IMR-90 (cell line): Measurements from ENCODE around the gene HMGCL. TPM values are rescaled to one million over a fixed set of nuclear protein-coding genes. Genes with fewer than 3 reads are reported as not detected.

Experiments
- ATAC-seq: fragments of 200-7000 bp; cut with Tn5 transposase; 2 replicates; pipeline ENCODE4 v1.9.1; 2020; ENCODE audit warnings: low read depth, mild to moderate bottlenecking, moderate library complexity
- BruUV-seq: library from RNA; stranded (reverse); fragments of 400-500 nt; replicated peaks from 2 replicates; lab custom pipeline; 2021; lab: Mats Ljungman, UMichigan
- CTCF ChIA-PET: fragments of 300-600 bp; formaldehyde crosslinking; extraction: SDS; loops from one replicate; lab custom pipeline; 2021; ENCODE audit warnings: antibody characterized with exemption; lab: Yijun Ruan, JAX
- POLR2A ChIA-PET: fragments of 300-600 bp; sonication (Branson Sonifier 250); formaldehyde crosslinking; loops from one replicate; lab custom pipeline; 2022; ENCODE audit warnings: antibody characterized with exemption; ENCODE audit not compliant: unreplicated experiment; lab: Charles Lee
- DNase-seq: peaks from one replicate; pipeline ENCODE4 v3.0.0; 2013
- H2AFZ ChIP-seq: replicated peaks from 2 replicates; pipeline ENCODE3; 2013; ENCODE audit warnings: low read length, mild to moderate bottlenecking; ENCODE audit not compliant: poor library complexity
- H2AK5ac ChIP-seq: 2 replicates; pipeline ENCODE4 v1.6.1; 2013; ENCODE audit warnings: low read depth, low read length, inconsistent platforms
- H2AK9ac ChIP-seq: replicated peaks from 2 replicates; pipeline ENCODE3; 2013; ENCODE audit warnings: mild to moderate bottlenecking, low read depth, low read length, moderate library complexity; ENCODE audit not compliant: poor library complexity
- H2BK120ac ChIP-seq: 2 replicates; pipeline ENCODE4 v1.6.1; 2013; ENCODE audit warnings: low read depth, low read length, inconsistent platforms
- H2BK15ac ChIP-seq: 3 replicates; pipeline ENCODE4 v1.6.1; 2013; ENCODE audit warnings: low read depth, low read length, inconsistent platforms
- H2BK20ac ChIP-seq: 2 replicates; pipeline ENCODE4 v1.6.1; 2013; ENCODE audit warnings: low read depth, mild to moderate bottlenecking, inconsistent platforms, low read length, moderate library complexity
- H2BK5ac ChIP-seq: 2 replicates; pipeline ENCODE4 v1.6.1; 2013; ENCODE audit warnings: mild to moderate bottlenecking, low read depth, low read length, inconsistent platforms; ENCODE audit not compliant: poor library complexity, severe bottlenecking
- H3K14ac ChIP-seq: replicated peaks from 2 replicates; pipeline ENCODE4 v1.6.1; 2013; ENCODE audit warnings: low read depth, low read length, inconsistent platforms
- H3K18ac ChIP-seq: 2 replicates; pipeline ENCODE4 v1.6.1; 2013; ENCODE audit warnings: low read depth, low read length, control low read depth
- H3K23ac ChIP-seq: 2 replicates; pipeline ENCODE4 v1.6.1; 2013; ENCODE audit warnings: low read depth, low read length, inconsistent platforms
- H3K27ac ChIP-seq: 2 replicates; pipeline ENCODE4 v1.5.1; 2013; ENCODE audit warnings: mild to moderate bottlenecking, control low read depth, low read length; ENCODE audit not compliant: insufficient read depth
- H3K27me3 ChIP-seq: 2 replicates; pipeline ENCODE4 v1.6.1; 2013; ENCODE audit warnings: low read length; ENCODE audit not compliant: control insufficient read depth, insufficient read depth
- H3K36me3 ChIP-seq: 2 replicates; pipeline ENCODE4 v1.6.1; 2013; ENCODE audit warnings: low read length, mixed read lengths; ENCODE audit not compliant: control insufficient read depth, insufficient read depth
- H3K4ac ChIP-seq: 2 replicates; pipeline ENCODE4 v1.6.1; 2013; ENCODE audit warnings: low read depth, low read length, inconsistent platforms
- H3K4me1 ChIP-seq: 2 replicates; pipeline ENCODE4 v1.6.1; 2013; ENCODE audit warnings: low read length, mixed read lengths; ENCODE audit not compliant: control insufficient read depth, insufficient read depth
- H3K4me2 ChIP-seq: 2 replicates; pipeline ENCODE4 v1.6.1; 2013; ENCODE audit warnings: low read depth, mild to moderate bottlenecking, control low read depth, low read length, moderate library complexity
- H3K4me3 ChIP-seq: 2 replicates; pipeline ENCODE4 v1.5.1; 2013; ENCODE audit warnings: low read depth, mild to moderate bottlenecking, control low read depth, low read length, moderate library complexity; ENCODE audit not compliant: insufficient read depth
- H3K56ac ChIP-seq: 2 replicates; pipeline ENCODE4 v1.6.1; 2013; ENCODE audit warnings: low read length, inconsistent platforms; ENCODE audit not compliant: insufficient read depth; ENCODE audit errors: extremely low read depth
- H3K79me1 ChIP-seq, 2 experiments: 2 replicates each; pipeline ENCODE4 v1.6.1; 2013; ENCODE audit warnings: low read length in 2 of 2, inconsistent platforms in 1 of 2, low read depth in 1 of 2
- H3K9ac ChIP-seq: 2 replicates; pipeline ENCODE4 v1.6.1; 2013; ENCODE audit warnings: low read depth, low read length, control low read depth
- H3K9me1 ChIP-seq: 2 replicates; pipeline ENCODE4 v1.6.1; 2013; ENCODE audit warnings: low read length, inconsistent platforms; ENCODE audit not compliant: insufficient read depth
- H3K9me3 ChIP-seq: 2 replicates; pipeline ENCODE4 v1.6.1; 2013; ENCODE audit warnings: low read length; ENCODE audit not compliant: control insufficient read depth, insufficient read depth
- H4K20me1 ChIP-seq: 2 replicates; pipeline ENCODE4 v1.6.1; 2013; ENCODE audit warnings: low read length, inconsistent platforms; ENCODE audit not compliant: insufficient read depth
- H4K5ac ChIP-seq: 2 replicates; pipeline ENCODE4 v1.6.1; 2013; ENCODE audit warnings: mild to moderate bottlenecking, low read depth, low read length, control low read depth
- H4K8ac ChIP-seq, 2 experiments: 2 replicates each; pipeline ENCODE4 v1.6.1; 2013; ENCODE audit warnings: low read depth in 2 of 2, low read length in 2 of 2, control low read depth in 1 of 2, inconsistent platforms in 1 of 2
- H4K91ac ChIP-seq: 2 replicates; pipeline ENCODE4 v1.6.1; 2013; ENCODE audit warnings: low read depth, low read length, inconsistent platforms; ENCODE audit not compliant: insufficient read depth
- FOS ChIP-seq: fragments of 150-350 bp; IDR thresholded peaks from 2 replicates; pipeline ENCODE4 v1.6.1; 2016; ENCODE audit warnings: low read depth, low read length
- MXI1 ChIP-seq: IDR thresholded peaks from 2 replicates; pipeline ENCODE4 v1.6.1; 2012; ENCODE audit warnings: low read depth, mild to moderate bottlenecking, low read length, moderate library complexity, borderline replicate concordance
- POLR2A ChIP-seq: IDR thresholded peaks from 2 replicates; pipeline ENCODE4 v1.6.1; 2012; ENCODE audit warnings: mild to moderate bottlenecking, low read depth, low read length
- WGBS, 2 experiments: methylation state at CpG; one replicate each; pipeline versions ENCODE4 v1.1.5 to v1.1.7; 2013; ENCODE audit warnings: missing lambda C conversion rate in 2 of 2; ENCODE audit not compliant: insufficient read length in 1 of 2; ENCODE audit errors: extremely low coverage in 2 of 2; 5-methylcytosine and 5-hydroxymethylcytosine counted together
- dilution Hi-C: fragments of 300-500 bp; cut with HindIII; formaldehyde crosslinking; loops from one replicate; pipeline ENCODE4 v1.14.3; 2018; ENCODE audit warnings: low sequenced_read_pairs; ENCODE audit not compliant: unreplicated experiment
- in situ Hi-C: fragments of 300-500 bp; cut with MboI; formaldehyde crosslinking; loops from 3 replicates; pipeline ENCODE4 v1.14.3; 2019; ENCODE audit warnings: low sequenced_read_pairs, inconsistent platforms, mixed read lengths
- intact Hi-C: fragments of 100-400 bp; cut with micrococcal nuclease; formaldehyde crosslinking; loops from 2 replicates; pipeline ENCODE4 v1.10.0; 2022
- polyA plus RNA-seq, 3 experiments: library from polyadenylated mRNA; depleted of rRNA; stranded (reverse); fragments of >200 nt; gene quantifications; 2 replicates each; pipeline ENCODE4 v1.2.3, GENCODE V29; 2012; ENCODE audit warnings: low replicate concordance in 1 of 3
- total RNA-seq: library from RNA; depleted of rRNA; stranded (reverse); fragments of >200 nt; gene quantifications from 2 replicates; pipeline ENCODE4 v1.2.3, GENCODE V29; 2012
- TF ChIP-seq, protein P1 (sequence below): fragments of 150-350 bp; IDR thresholded peaks from 2 replicates; pipeline ENCODE4 v1.6.1; 2017; ENCODE audit warnings: mild to moderate bottlenecking, antibody characterized with exemption, low read length, low read depth

The HMGCL gene
- total and polyA plus RNA-seq, 2 of the 4 experiments (the other 2 are of a cell fraction), result 30.6 to 33.5 TPM

DNA sequence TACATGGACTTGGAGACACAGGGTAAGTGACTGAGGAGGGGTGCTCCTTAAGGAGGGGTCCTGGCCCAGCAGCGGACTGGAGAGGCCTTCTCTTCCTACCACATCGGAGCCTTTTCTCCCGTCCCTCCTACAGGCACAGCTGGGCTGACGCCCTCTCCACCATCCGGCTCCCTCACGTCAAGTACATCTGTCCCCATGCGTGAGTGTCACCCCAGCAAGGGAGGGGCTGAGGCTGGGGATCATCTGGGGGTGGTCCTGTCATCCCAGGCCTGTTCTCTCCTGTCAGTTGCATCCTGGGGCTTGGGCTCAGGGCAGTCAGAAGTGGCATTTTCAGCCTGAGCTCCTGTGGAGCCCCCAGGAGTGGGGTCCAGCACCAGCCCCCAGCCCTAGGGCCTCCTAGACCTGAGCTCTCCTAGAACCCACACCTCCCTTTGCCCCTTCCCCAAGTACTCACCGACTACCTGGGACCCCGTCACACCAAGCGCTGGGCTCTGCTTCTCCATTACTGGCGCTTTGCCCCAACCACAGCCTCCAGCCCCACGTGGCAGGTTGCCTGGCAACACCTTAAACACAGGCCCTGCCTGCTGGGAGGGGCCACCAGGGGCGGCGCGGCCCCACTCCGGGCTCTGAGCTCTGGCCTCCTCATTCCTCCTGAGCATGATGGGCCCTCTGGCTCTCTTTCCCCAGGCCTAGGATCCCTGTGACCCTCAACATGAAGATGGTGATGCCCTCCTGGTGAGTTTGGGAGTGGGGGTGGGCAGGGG lies 32.0 kb downstream of the HMGCL start:
- POLR2A ChIA-PET, result no interaction called here
- H3K14ac ChIP-seq, result no peak overlapping the region
- peak overlapping the region; percentile 34 for H2AK9ac ChIP-seq
- no peak overlapping the region for H3K4me3 ChIP-seq
- H3K4me2 ChIP-seq, result no peak overlapping the region
- H3K36me3 ChIP-seq, result peaks cover 28% of the 10 kb centered on the region
- peaks cover 13% of the 10 kb centered on the region; the same call in 1 of the 2 replicates for H4K20me1 ChIP-seq
- H3K56ac ChIP-seq, result no peak overlapping the region
- H2AK5ac ChIP-seq, result no peak overlapping the region
- peaks cover 9% of the 10 kb centered on the region for H3K9me1 ChIP-seq
- H4K5ac ChIP-seq, result no peak overlapping the region
- H3K27me3 ChIP-seq, result no peaks in the 10 kb centered on the region
- H3K18ac ChIP-seq, result no peak overlapping the region
- no peak overlapping the region for H2BK20ac ChIP-seq
- CTCF ChIA-PET, result no interaction called here
- no peak overlapping the region for H2BK15ac ChIP-seq
- H4K8ac ChIP-seq, result no peak overlapping the region
- no peaks in the 10 kb centered on the region for H3K9me3 ChIP-seq
- 84% methylated on average over 4 of the region's 16 CpGs; no CpG with 5 or more reads in 1 of the 2 experiments for WGBS, 2 experiments
- BruUV-seq, result no TSS peak
- H3K27ac ChIP-seq, result no peak overlapping the region
- no peak for ATAC-seq
- in situ Hi-C loops (no loop called here), dilution Hi-C loops (no loop called here), intact Hi-C loops (no loop called here)
- no peak overlapping the region for H3K9ac ChIP-seq
- no peak overlapping the region for H2BK120ac ChIP-seq
- H3K79me1 ChIP-seq, result peaks cover 5 to 45% of the 10 kb centered on the region in 2 experiments; a peak in 3 of 4 replicates
- TF ChIP-seq POLR2A, result no peak
- TF ChIP-seq FOS, result no peak
- TF ChIP-seq, protein P1, sequence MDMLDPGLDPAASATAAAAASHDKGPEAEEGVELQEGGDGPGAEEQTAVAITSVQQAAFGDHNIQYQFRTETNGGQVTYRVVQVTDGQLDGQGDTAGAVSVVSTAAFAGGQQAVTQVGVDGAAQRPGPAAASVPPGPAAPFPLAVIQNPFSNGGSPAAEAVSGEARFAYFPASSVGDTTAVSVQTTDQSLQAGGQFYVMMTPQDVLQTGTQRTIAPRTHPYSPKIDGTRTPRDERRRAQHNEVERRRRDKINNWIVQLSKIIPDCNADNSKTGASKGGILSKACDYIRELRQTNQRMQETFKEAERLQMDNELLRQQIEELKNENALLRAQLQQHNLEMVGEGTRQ, result peak; percentile 59
- no peak for TF ChIP-seq MXI1
- peaks cover 14% of the 10 kb centered on the region for H3K4me1 ChIP-seq
- no peak overlapping the region for H3K4ac ChIP-seq
- H2AFZ ChIP-seq, result no peak overlapping the region
- H4K91ac ChIP-seq, result no peak overlapping the region
- peak overlapping the region; percentile 43; the same call in 1 of the 2 replicates for H3K23ac ChIP-seq
- H2BK5ac ChIP-seq, result no peak overlapping the region
- no peak for DNase-seq
